ENCODE measurements around the gene CHRNA4.

CHRNA4 gene

GRCh38 chr20:63359937-63360849, 956 bp downstream of the CHRNA4 start:
- Histone ChIP-seq H3K36me3 (ENCODE audit: low read depth) (no peaks in the 10 kb centered on the region), H3K27ac (ENCODE audit: poor library complexity, severe bottlenecking) (no peak overlapping the region), H3K4me3 (ENCODE audit: severe bottlenecking) (no peak overlapping the region), H3K27me3 (ENCODE audit: insufficient read depth, poor library complexity, severe bottlenecking) (peaks cover 64% of the 10 kb centered on the region), H3K9me3 (ENCODE audit: severe bottlenecking) (no peaks in the 10 kb centered on the region), H3K4me1 (ENCODE audit: insufficient read depth, poor library complexity, severe bottlenecking) (no peaks in the 10 kb centered on the region)
- DNase-seq (ENCODE audit: low spot score), result no peak
- no peak for ATAC-seq (ENCODE audit: low read depth)
- no peak for TF ChIP-seq CTCF (IDR thresholded peaks at IDR 0.05; ENCODE audit: poor library complexity, severe bottlenecking)

- ATAC-seq (ENCODE audit: low read depth), result no peak
Measured at GRCh38 chr20:63359164-63359934, 1.8 kb downstream of the CHRNA4 start.

GRCh38 chr20:63357921-63358905, 2.9 kb downstream of the CHRNA4 start:
- H3K4me1 ChIP-seq (ENCODE audit: insufficient read depth, poor library complexity, severe bottlenecking), result no peaks in the 10 kb centered on the region
- H3K9me3 ChIP-seq (ENCODE audit: severe bottlenecking), result no peaks in the 10 kb centered on the region
- TF ChIP-seq CTCF (IDR thresholded peaks at IDR 0.05; ENCODE audit: poor library complexity, severe bottlenecking), result no peak
- no peak for DNase-seq (ENCODE audit: low spot score)
- H3K27me3 ChIP-seq (ENCODE audit: insufficient read depth, poor library complexity, severe bottlenecking), result peaks cover 49% of the 10 kb centered on the region
- ATAC-seq (ENCODE audit: low read depth), result peak; percentile 5; the same call in 1 of the 3 replicates
- H3K36me3 ChIP-seq (ENCODE audit: low read depth), result no peaks in the 10 kb centered on the region
- no peak overlapping the region for H3K27ac ChIP-seq (ENCODE audit: poor library complexity, severe bottlenecking)
- H3K4me3 ChIP-seq (ENCODE audit: severe bottlenecking), result no peak overlapping the region

More at GRCh38 chr20:63359164-63359934, 1.8 kb downstream of the CHRNA4 start:
- Histone ChIP-seq H3K4me3 (ENCODE audit: severe bottlenecking) (no peak overlapping the region), H3K27me3 (ENCODE audit: insufficient read depth, poor library complexity, severe bottlenecking) (peaks cover 60% of the 10 kb centered on the region), H3K36me3 (ENCODE audit: low read depth) (no peaks in the 10 kb centered on the region), H3K9me3 (ENCODE audit: severe bottlenecking) (no peaks in the 10 kb centered on the region), H3K27ac (ENCODE audit: poor library complexity, severe bottlenecking) (no peak overlapping the region), H3K4me1 (ENCODE audit: insufficient read depth, poor library complexity, severe bottlenecking) (no peaks in the 10 kb centered on the region)
- no peak for TF ChIP-seq CTCF (IDR thresholded peaks at IDR 0.05; ENCODE audit: poor library complexity, severe bottlenecking)
- no peak for DNase-seq (ENCODE audit: low spot score)

- peaks cover 40% of the 10 kb centered on the region for H3K27me3 ChIP-seq (ENCODE audit: insufficient read depth, poor library complexity, severe bottlenecking)
- H3K4me3 ChIP-seq (ENCODE audit: severe bottlenecking), result no peak overlapping the region
- no peaks in the 10 kb centered on the region for H3K36me3 ChIP-seq (ENCODE audit: low read depth)
- H3K9me3 ChIP-seq (ENCODE audit: severe bottlenecking), result no peaks in the 10 kb centered on the region
- DNase-seq (ENCODE audit: low spot score), result no peak
- ATAC-seq (ENCODE audit: low read depth), result no peak
- no peak for TF ChIP-seq CTCF (IDR thresholded peaks at IDR 0.05; ENCODE audit: poor library complexity, severe bottlenecking)
- no peak overlapping the region for H3K27ac ChIP-seq (ENCODE audit: poor library complexity, severe bottlenecking)
- H3K4me1 ChIP-seq (ENCODE audit: insufficient read depth, poor library complexity, severe bottlenecking), result no peaks in the 10 kb centered on the region
Measured at GRCh38 chr20:63356931-63357879, 3.9 kb downstream of the CHRNA4 start.

Measured in RWPE2 (cell line).